HG02610 (cell line): Measurements from ENCODE around the gene CACNB1.
A peak's percentile ranks its signal among the peaks of the same experiment; 100 is the strongest.
"Not testable (repeated sequence)": the region's sequence is repeated elsewhere in the genome, so short reads cannot be mapped to it uniquely, and the experiment has no call there.

Experiments
- ATAC-seq: cut with Tn5 transposase; IDR thresholded peaks from one replicate; pipeline ENCODE4 v1.9.1; 2021; ENCODE audit warnings: mild to moderate bottlenecking, moderate library complexity; ENCODE audit not compliant: unreplicated experiment

The CACNB1 gene

GRCh38 chr17:39177256-39177655 is 20.2 kb downstream of the CACNB1 start:
- ATAC-seq = no peak

GRCh38 chr17:39175695-39176093 is 21.8 kb downstream of the CACNB1 start:
- no peak for ATAC-seq

GRCh38 chr17:39174920-39175694 is 22.4 kb downstream of the CACNB1 start:
- no peak for ATAC-seq

GRCh38 chr17:39173526-39174274 is 23.8 kb downstream of the CACNB1 start:
- ATAC-seq = no peak

- no peak for ATAC-seq
Measured at GRCh38 chr17:39173080-39173479, 24.4 kb downstream of the CACNB1 start.

- no peak for ATAC-seq
Measured at GRCh38 chr17:39171933-39172332, 25.5 kb downstream of the CACNB1 start.

GRCh38 chr17:39170558-39170957 is 26.9 kb downstream of the CACNB1 start:
- ATAC-seq = no peak

GRCh38 chr17:39170109-39170508 is 27.4 kb downstream of the CACNB1 start:
- ATAC-seq = no peak

- ATAC-seq = no peak
Measured at GRCh38 chr17:39169518-39169917, 28.0 kb downstream of the CACNB1 start.

GRCh38 chr17:39169101-39169500 is 28.4 kb downstream of the CACNB1 start:
- no peak for ATAC-seq

GRCh38 chr17:39168503-39168902 is 29.0 kb downstream of the CACNB1 start:
- ATAC-seq = not testable (repeated sequence)

- no peak for ATAC-seq
Measured at GRCh38 chr17:39167476-39167875, 30.0 kb downstream of the CACNB1 start.

- no peak for ATAC-seq
Measured at GRCh38 chr17:39166437-39167335, 30.8 kb downstream of the CACNB1 start.

- no peak for ATAC-seq
Measured at GRCh38 chr17:39165841-39166349, 31.6 kb downstream of the CACNB1 start, which contains the start of gene ARL5C. Gene ARL5C, minus strand, starts transcription at chr17:39166161. Its CDS starts 401 bp downstream, at chr17:39165760.

GRCh38 chr17:39165178-39165840 is 32.2 kb downstream of the CACNB1 start:
- ATAC-seq = no peak

- ATAC-seq = peak; percentile 88
Measured at GRCh38 chr17:39164675-39165143, 32.8 kb downstream of the CACNB1 start.

- no peak for ATAC-seq
Measured at GRCh38 chr17:39161962-39162361, 35.5 kb downstream of the CACNB1 start.

- no peak for ATAC-seq
Measured at GRCh38 chr17:39158623-39159022, 38.8 kb downstream of the CACNB1 start.

GRCh38 chr17:39156491-39156890 is 41.0 kb downstream of the CACNB1 start:
- ATAC-seq = no peak

- no peak for ATAC-seq
Measured at GRCh38 chr17:39155654-39156053, 41.8 kb downstream of the CACNB1 start.
